Left colon (tissue), 2 donors: Measurements from ENCODE around the gene SNAI1. TPM values are rescaled to one million over a fixed set of nuclear protein-coding genes. Genes with fewer than 3 reads are reported as not detected.

ENCODE experiments used
- ATAC-seq: fragments of 200-7000 bp; cut with Tn5 transposase; one replicate; pipeline ENCODE4 v1.9.1; 2020; ENCODE audit warnings: mild to moderate bottlenecking, moderate library complexity
- DNase-seq, 2 donors: peaks; one replicate each; pipeline ENCODE4 v3.0.0-alpha.2; 2020
- intact Hi-C, 2 donors: fragments of 100-400 bp; cut with DNase I in 1 of 2; cut with micrococcal nuclease in 1 of 2; formaldehyde crosslinking; loops; one replicate each; pipeline versions ENCODE4 v1.11.2 to v1.14.0; 2022; cut with DNase I, micrococcal nuclease
- total RNA-seq, 2 donors: library from RNA; stranded (reverse); fragmentation: NEBNext Ultra II Directional; extraction: Animal tissue kit (Norgen Biotek cat#: 25700); gene quantifications; one replicate each; pipeline ENCODE4 v1.2.1, GENCODE V29; 2021
- donor health status: DM: no; HTN: no; CAD: no.
- donor health status: DM: yes; HTN: yes; CAD: no.

SNAI1 gene
- total RNA-seq, 2 donors from 2014 or later, result 0.25 to 0.46 TPM

DNA sequence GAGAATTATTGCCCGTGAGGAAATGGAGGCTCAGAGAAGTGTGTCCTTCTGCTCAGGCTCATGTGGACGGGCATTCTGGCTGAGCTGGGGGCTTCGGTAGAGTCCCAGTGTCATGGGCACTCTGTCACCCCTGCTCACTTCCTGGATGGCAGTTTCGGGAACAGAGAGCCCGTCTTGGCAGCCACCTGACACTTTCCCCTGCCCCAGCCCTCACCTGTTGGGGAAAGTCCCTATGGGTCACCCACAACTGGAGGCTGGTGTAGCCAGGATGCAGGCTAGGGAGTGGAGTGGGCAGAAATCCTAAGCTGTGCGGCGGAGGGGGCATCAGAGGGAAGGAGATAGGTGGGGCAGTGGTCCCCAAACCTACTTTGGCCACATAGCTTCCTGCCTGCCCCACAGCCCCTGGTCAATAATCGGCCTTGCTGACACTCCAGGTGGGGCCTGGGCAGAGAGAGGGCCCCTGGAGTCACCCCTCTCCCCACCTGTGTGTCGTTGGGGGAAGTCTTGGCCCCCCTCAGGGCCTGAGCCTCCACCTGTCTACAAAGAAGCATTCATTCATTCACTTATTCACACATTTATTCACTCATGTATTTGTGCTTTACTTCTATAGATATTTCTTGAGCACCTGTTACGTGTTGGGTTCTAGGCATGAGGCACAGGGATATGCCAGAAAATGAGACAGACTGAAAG, 40.5 kb downstream of the SNAI1 start:
- DNase-seq (no peak), ATAC-seq (no peak)
- intact Hi-C loops, result no loop called here

DNA sequence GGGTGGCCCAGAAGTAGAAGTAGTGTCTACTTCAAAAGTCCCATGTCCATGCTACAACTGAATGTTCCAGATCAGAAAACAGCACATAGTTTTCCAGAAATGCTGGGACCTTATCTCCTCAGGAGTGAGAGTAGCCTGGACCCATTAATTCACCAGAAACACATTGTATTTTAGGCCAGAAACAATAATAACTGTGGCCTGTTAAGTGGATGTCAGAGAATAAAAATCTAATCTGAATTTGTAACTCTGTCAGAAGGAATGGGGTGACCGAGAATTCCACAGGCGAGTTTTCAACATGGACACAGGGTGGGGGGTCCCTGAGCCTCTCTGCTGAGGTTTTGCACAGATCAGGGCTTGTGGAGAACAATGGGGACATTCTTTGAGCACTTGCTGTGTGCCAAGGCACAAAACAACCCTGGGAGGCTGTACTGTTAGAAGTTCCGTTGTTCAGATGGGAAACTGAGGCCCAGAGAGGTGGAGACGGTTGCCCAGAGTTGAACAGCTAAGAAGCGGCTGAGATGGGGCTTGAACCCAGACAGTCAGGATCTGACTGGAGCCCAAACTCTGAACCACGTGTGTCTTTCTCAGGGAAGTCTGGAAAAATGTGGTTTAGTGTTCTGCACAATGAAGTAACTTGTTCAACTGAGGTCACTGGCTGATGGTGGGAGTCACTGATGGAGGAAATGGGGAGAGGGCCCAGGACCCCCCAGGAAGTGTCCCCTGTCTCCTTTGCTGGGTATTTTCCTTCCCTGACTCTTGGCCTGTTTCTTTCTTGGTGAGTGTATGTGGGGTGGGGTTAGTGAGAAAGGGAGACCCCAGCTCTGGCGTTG, 44.2 kb downstream of the SNAI1 start:
- no peak for DNase-seq
- intact Hi-C loops, result no loop called here
- no peak for ATAC-seq

DNA sequence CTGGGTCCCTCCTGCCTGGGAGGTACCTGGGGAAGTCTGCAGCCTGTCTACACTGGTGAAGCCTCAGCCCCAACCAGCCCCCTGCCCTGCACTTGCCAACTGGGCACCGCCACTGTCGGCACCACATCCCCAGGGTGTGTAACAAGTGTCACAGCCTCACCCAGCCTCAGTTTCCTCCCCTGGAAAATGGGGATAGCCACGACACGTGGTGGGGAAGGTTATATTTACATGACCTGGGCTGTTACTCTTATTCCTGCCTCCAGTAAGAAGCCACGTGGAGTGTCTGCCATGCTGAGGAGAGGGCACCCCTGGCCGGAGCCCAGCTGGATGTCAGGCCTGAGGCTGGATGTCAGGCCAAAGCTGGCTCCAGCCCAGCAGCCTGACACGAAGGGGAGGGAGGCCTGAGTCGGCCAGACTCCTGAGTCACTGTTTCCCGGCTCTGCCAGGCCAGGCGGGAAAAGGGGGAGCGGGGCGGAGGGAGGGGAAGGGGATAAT, 44.9 kb downstream of the SNAI1 start:
- intact Hi-C loops, result no loop called here
- ATAC-seq (no peak), DNase-seq (no peak)

DNA sequence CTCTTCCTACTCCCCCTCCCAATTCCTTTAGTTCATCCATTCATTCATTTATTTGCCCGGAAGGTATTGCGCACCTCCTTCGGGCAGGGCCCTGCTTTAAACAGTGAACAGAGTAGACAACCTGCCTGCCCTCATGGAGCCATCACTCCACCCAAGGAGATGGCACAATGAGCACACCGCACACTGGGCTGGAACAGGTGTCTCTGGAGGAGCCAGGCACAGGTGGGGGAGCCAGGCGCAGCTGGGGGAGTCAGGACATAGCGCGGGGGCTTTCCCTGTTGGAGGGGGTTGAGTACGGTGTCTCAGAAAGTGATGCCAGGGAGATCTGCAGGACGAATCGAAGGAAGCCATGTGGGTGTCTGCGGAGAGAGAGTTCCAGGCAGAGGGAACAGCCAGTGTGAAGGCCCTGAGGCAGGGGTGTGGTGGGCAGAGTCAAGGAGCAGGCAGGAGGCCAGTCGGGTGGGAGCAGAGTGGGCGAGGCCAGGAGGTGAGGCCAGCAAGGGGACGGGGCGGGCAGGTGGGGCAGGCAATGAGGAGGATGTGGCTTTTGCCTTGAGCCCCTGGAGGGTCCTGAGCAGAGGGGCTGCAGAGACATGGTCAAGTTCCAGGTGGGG, 46.4 kb downstream of the SNAI1 start:
- DNase-seq (no peak), ATAC-seq (no peak)
- intact Hi-C loops, result no loop called here

DNA sequence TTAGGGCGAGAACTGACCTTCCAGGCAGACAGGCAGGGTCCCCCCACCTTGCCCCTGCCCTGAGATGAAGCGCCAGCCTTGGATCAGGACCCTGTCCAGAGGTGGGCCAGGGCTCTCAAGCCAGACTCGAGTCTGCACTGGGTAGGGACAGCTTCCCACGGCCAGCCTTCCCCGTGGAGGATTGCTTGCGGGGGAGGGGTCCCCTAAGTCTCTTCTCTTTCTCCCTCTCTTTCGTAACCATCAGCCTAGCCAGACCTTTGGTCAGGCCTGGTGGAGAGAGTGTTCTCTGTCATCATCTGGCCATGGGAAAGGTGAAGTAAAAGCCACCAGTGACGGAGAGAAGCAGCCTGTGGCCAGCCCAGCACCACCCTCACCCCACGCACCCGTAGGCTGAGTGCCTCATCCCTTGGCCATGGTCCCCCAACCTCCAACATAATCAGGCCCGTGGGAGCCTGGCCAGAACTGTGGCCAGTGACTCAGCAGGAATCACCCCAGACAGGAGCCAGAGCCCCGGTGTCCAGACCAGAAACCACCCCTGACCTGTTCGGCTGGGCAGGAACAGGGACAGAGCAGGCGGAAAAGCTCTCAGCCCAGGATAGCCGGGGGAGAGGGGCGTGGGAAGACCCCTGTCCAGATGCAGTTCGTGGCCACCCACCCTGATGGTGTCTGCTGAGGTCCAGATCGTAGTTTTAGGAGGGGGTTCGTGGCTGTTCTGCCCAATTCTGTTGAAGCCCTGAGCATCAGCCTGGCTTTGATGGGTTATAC, 47.1 kb downstream of the SNAI1 start:
- intact Hi-C loops, result no loop called here
- DNase-seq (no peak), ATAC-seq (no peak)

DNA sequence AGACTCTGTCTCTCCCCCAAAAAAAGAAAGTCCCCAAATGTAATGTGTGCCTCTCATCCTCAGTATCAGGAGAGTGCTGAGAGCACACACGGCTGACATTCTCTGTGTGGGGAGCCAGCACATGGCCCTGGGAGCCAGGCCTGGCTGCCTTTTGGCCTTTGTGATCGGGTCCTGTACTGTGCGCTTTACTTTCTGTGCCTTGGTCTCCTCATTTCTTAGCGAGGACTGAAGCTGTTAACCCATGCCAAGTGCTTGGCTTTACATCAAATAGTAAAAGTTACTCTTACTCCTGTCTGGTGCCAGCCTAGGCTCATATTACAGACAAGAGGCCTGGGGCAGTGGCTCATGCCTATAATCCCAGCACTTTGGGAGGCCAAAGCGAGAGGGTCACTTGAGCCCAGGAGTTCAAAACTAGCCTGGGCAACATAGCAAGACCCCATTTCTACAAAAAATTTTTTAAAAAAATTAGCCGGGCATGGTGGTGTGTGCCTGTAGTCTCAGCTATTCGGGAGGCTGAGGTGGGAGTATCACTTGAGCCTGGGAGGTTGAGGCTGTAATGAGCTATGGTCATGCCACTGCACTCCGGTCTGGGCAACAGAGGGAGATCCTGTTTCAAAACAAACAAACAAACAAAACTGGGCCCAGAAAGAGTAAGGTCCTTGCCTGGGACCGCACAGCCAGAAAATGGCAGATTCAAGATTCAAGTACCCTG, 50.3 kb downstream of the SNAI1 start:
- ATAC-seq, result no peak
- intact Hi-C loops, result no loop called here
- no peak for DNase-seq

DNA sequence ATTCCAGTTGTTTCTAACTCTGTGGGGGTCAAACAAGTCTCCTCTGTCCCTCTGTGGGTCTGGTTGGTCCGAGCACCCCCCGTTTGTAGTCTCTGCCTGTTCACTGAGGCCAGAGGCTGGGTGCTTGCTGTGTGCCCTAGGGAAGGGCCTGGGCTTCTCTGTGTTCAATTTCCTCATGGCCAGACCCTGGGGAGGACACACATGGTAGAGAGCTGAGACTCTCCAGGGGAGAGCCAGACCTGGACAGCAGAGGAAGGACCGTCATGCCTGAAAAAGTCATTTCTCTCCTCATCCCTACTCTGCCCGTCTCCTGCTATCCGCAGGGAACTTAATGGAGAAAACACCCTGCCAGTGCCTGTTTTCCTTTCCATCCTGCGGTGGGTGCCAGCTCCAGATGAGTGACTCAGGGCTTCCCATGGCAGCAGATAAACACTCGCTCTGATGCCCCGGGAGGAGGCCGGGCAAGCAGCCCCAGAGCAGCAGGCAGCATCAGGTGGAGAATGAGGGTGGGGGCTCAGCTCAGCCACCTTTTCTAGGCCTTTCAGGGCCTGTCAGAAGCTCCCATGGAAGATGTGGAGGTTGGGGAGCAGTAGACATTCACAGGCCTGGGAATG, 51.9 kb downstream of the SNAI1 start:
- ATAC-seq, result no peak
- intact Hi-C loops, result no loop called here
- DNase-seq, result peak in 1 of 2 donors; percentile 41

DNA sequence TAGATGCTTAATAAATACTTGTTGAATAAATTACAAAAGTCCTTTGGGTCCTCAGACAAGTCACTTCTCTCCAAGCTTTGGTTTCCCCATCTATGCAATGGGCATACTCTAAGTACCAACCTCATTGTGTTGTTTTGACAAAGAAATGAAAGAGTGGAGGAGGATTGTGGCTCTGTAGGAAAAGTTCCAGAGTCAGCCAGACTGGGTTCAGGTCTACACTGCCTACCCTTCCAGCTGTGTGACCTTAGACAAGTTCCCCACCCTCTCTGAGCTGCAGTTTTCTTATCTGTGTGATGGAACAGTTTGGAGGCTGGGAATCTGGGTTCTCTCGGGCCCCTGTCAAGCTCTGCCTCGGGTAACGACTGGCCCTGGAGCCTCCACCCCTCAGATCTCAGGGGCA, 53.9 kb downstream of the SNAI1 start:
- ATAC-seq (no peak), DNase-seq (no peak)
- intact Hi-C loops, result no loop called here

DNA sequence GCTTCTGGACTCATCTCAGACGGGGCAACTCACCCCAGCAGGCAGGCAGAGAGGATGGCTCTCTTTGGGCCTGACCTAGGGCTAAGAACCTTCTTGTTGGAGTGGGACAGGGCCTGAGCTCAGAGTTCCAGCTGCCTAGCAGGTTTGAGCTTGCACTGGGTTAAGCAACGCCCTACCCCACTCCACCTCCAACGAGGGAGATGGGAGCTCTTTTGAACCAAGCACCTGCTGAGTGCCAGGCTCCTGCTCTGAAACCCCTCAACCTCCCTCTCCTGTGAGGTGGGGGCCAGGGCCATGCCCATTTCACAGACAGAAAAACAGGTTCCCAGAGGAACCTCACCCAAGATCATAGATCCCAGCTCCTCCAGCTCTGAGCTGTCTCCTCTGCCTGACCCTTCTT, 54.3 kb downstream of the SNAI1 start:
- ATAC-seq, result no peak
- intact Hi-C loops, result no loop called here
- DNase-seq, result no peak

DNA sequence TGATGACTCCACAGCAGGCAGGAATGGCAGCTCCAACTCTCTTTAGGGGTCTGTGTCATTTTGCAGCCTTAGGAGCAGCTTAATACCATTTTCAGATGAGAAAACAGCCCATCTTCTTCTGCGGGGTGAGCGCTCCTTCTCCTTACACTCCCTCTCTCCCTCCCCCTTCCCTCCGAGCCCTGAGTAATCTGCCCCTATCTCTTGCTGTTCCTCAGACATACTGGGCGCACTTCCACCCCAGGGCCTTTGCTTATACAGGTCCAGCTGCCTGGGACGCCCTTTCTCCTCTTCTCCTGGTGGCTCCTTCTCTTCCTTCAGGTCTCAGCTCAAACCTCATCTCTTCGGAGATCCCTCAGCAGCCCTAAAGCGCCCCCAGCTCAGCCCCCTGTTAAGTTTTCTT, 54.8 kb downstream of the SNAI1 start:
- intact Hi-C loops, result no loop called here
- ATAC-seq (no peak), DNase-seq (no peak)

DNA sequence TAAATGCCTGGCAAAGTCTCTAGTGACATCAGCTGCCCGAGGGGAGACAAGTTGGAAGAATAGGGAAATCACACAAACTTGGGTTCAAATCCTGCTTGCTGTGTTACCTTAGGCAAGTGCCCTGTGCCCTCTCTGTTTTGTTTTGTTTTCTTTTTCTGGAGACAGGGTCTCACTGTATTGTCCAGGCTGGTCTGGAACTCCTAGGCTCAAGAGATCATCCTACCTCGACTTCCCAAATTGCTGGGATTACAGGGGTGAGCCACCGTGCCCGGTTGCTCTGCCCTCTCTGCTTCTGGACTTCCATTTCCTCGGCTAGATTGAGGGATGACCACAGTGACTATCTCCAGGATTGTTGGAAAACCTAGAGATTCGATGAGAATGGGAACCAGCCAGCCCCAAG, 55.4 kb downstream of the SNAI1 start:
- intact Hi-C loops, result no loop called here
- ATAC-seq (no peak), DNase-seq (no peak)

Other genes starting within 250 kb of the SNAI1 start
- 10 to 100 TPM; 16.5 to 18.7 TPM for gene SLC9A8, start 170.2 kb upstream of the SNAI1 start, total RNA-seq
- gene SPATA2, start 67.5 kb upstream of the SNAI1 start, total RNA-seq, result 10 to 100 TPM; 19.9 to 22.0 TPM
- 10 to 100 TPM; 75.7 to 84.1 TPM for gene RNF114, start 46.6 kb upstream of the SNAI1 start, total RNA-seq
- 100 to 1,000 TPM in 1 of 2 donors, 10 to 100 TPM in 1; 70.8 to 106 TPM for gene UBE2V1, start 130.2 kb downstream of the SNAI1 start, total RNA-seq
- 10 to 100 TPM; 21.4 to 29.6 TPM for gene PEDS1, start 170.7 kb downstream of the SNAI1 start, total RNA-seq
- gene CEBPB, start 207.8 kb downstream of the SNAI1 start, total RNA-seq, result 10 to 100 TPM; 30.2 to 42.7 TPM